ENCODE results near the gene GPR15.

The GPR15 gene

GRCh38 chr3:98531622-98532274 lies at the start of gene GPR15:
Gene GPR15 (plus strand): TSS chr3:98531978. CDS start chr3:98532034, 56 bp downstream.
- DNase-seq = no peak

GRCh38 chr3:98482717-98483482 lies 48.9 kb upstream of the GPR15 start:
- no peak for DNase-seq

- DNase-seq = no peak
Measured at GRCh38 chr3:98483626-98484025, 48.2 kb upstream of the GPR15 start.

- no peak for DNase-seq
Measured at GRCh38 chr3:98497381-98497780, 34.4 kb upstream of the GPR15 start, which contains the start of gene OR5K2. Gene OR5K2 (plus strand): TSS chr3:98497681. CDS start chr3:98497681, 0 bp downstream.

- no peak for DNase-seq
Measured at GRCh38 chr3:98500019-98500418, 31.8 kb upstream of the GPR15 start.

- DNase-seq = no peak
Measured at GRCh38 chr3:98501270-98501669, 30.5 kb upstream of the GPR15 start.

- no peak for DNase-seq
Measured at GRCh38 chr3:98501863-98502576, 29.8 kb upstream of the GPR15 start.

GRCh38 chr3:98504539-98504938 lies 27.2 kb upstream of the GPR15 start:
- peak; percentile 18 for DNase-seq

GRCh38 chr3:98508582-98508981 lies 23.2 kb upstream of the GPR15 start:
- no peak for DNase-seq

- no peak for DNase-seq
Measured at GRCh38 chr3:98512576-98512975, 19.2 kb upstream of the GPR15 start.

- DNase-seq = peak; percentile 45
Measured at GRCh38 chr3:98513091-98513511, 18.7 kb upstream of the GPR15 start.

GRCh38 chr3:98513736-98514135 lies 18.0 kb upstream of the GPR15 start:
- DNase-seq = no peak

- no peak for DNase-seq
Measured at GRCh38 chr3:98514948-98515347, 16.8 kb upstream of the GPR15 start.

- DNase-seq = no peak
Measured at GRCh38 chr3:98518816-98519215, 13.0 kb upstream of the GPR15 start.

- no peak for DNase-seq
Measured at GRCh38 chr3:98519351-98519750, 12.4 kb upstream of the GPR15 start.

GRCh38 chr3:98521897-98522543 lies 9.8 kb upstream of the GPR15 start:
- peak; percentile 61 for DNase-seq

- DNase-seq = peak; percentile 97
Measured at GRCh38 chr3:98522544-98523281, 9.1 kb upstream of the GPR15 start, which contains the start of gene CLDND1. Gene CLDND1 (minus strand): TSS chr3:98522902. CDS start chr3:98521424, 1,478 bp downstream.

- DNase-seq = no peak
Measured at GRCh38 chr3:98525494-98525893, 6.3 kb upstream of the GPR15 start.

GRCh38 chr3:98528474-98529346 lies 3.1 kb upstream of the GPR15 start:
- DNase-seq = no peak

GRCh38 chr3:98529856-98530459 lies 1.8 kb upstream of the GPR15 start:
- DNase-seq = no peak

GRCh38 chr3:98530676-98531075 lies 1.1 kb upstream of the GPR15 start:
- DNase-seq = no peak
